Immature natural killer cell (primary cell): ENCODE results near the gene GNAI1. TPM values are rescaled to one million over a fixed set of nuclear protein-coding genes. Genes with fewer than 3 reads are reported as not detected.
A peak's percentile ranks its signal among the peaks of the same experiment; 100 is the strongest.
"Not testable (repeated sequence)": the region's sequence is repeated elsewhere in the genome, so short reads cannot be mapped to it uniquely, and the experiment has no call there.

ENCODE experiments used
- DNase-seq, 3 donors: peaks; one replicate each; pipeline ENCODE4 v3.0.0; 2022; ENCODE audit warnings: mixed read lengths in 1 of 3
- H3K27ac Mint-ChIP-seq, 6 donors: one replicate each; pipeline ENCODE4 v1.8.0; 2020; ENCODE audit warnings: mixed read lengths in 6 of 6, mild to moderate bottlenecking in 5 of 6, inconsistent platforms in 4 of 6, moderate library complexity in 3 of 6
- H3K27me3 Mint-ChIP-seq, 3 donors: one replicate each; pipeline ENCODE4 v1.8.0; 2020 to 2021; ENCODE audit warnings: low read depth in 3 of 3, mild to moderate bottlenecking in 3 of 3, mixed read lengths in 3 of 3, moderate library complexity in 3 of 3, inconsistent platforms in 1 of 3
- H3K36me3 Mint-ChIP-seq, 3 donors: one replicate each; pipeline ENCODE4 v1.8.0; 2020; ENCODE audit warnings: mixed read lengths in 3 of 3, inconsistent platforms in 2 of 3, mild to moderate bottlenecking in 2 of 3
- H3K4me1 Mint-ChIP-seq, 2 donors: one replicate each; pipeline ENCODE4 v1.8.0; 2020; ENCODE audit warnings: inconsistent platforms in 2 of 2, mild to moderate bottlenecking in 2 of 2, mixed read lengths in 2 of 2, moderate library complexity in 1 of 2
- H3K4me3 Mint-ChIP-seq, 5 donors: one replicate each; pipeline ENCODE4 v1.8.0; 2020; ENCODE audit warnings: mild to moderate bottlenecking in 5 of 5, mixed read lengths in 5 of 5, inconsistent platforms in 3 of 5, moderate library complexity in 3 of 5
- H3K9me3 Mint-ChIP-seq, 6 donors: one replicate each; pipeline ENCODE4 v1.8.0; 2020; ENCODE audit warnings: mild to moderate bottlenecking in 6 of 6, mixed read lengths in 6 of 6, inconsistent platforms in 4 of 6, moderate library complexity in 3 of 6
- polyA plus RNA-seq, 3 donors: library from polyadenylated mRNA; unstranded; fragments of 300-500 nt; fragmentation: Illumina TruSeq; gene quantifications; one replicate each; pipeline ENCODE4 v1.2.3, GENCODE V29; 2021

Gene GNAI1
- polyA plus RNA-seq, 3 donors from 2014 or later, result 5.2 to 9.7 (median 8.0) TPM

DNA sequence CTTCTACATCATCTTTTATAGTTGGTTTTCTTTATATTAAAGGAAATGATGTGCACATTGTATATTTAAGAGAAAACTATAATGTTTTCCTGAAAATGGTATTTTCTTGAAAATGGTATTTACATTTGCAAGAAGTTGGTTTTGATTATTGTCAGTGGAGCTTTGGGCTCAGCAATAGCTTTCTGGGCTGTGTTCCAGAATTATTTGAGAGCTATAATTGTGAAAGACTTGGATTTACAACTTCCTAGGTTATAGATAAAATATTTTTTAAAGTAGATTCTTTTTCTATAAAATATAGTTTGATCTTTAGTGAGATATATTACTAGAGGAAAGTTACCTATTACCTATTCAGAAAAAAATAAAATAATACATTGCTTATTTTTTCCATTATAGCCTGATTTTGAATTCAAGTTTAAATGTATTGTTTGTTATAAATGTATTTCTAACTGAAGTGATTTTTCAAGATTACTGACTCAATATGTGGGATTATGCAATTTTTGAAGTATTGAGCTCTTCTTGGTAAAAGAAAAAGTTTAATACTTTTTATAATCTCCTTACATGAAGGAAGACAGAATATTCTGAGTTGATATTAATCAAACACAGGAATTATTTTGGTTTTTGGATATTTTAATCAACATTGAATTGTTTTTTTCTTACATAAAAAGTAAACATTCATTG is 20.2 kb downstream of the GNAI1 start:
- no peak for DNase-seq
- H3K4me1 Mint-ChIP-seq, result peaks cover 0 to 14% of the 10 kb centered on the region in 2 donors
- H3K27me3 Mint-ChIP-seq, result peaks cover 0 to under 1% (median 0%) of the 10 kb centered on the region in 3 donors
- H3K36me3 Mint-ChIP-seq, result peaks cover 0 to 4% (median 0%) of the 10 kb centered on the region in 3 donors
- peaks cover 0 to 22% (median 7%) of the 10 kb centered on the region in 6 donors for H3K9me3 Mint-ChIP-seq
- no peak overlapping the region for H3K4me3 Mint-ChIP-seq
- no peak overlapping the region for H3K27ac Mint-ChIP-seq

DNA sequence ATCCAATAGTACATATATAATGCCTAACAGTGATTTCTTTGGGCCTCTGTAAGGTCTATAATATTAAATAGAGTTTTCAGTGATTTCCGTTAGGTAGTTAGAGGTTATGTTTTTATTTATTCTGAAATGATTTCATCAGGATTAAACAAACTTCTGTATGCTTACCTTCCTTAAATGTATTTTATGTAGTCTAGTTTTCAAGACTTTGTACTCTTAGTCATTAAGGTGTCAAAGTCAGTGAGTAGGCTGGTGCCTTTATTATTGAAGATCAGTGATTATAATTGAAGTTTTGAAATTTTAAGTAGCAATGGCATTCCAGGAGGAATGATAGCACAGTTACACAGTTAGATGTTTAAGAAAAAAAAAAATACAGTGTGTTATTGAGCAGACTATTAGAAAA is 20.7 kb downstream of the GNAI1 start:
- Mint-ChIP-seq H3K27ac (no peak overlapping the region), H3K4me3 (no peak overlapping the region), H3K27me3 (no peaks in the 10 kb centered on the region), H3K36me3 (peaks cover 0 to 4% (median 0%) of the 10 kb centered on the region in 3 donors), H3K4me1 (peaks cover 0 to 14% of the 10 kb centered on the region in 2 donors), H3K9me3 (peaks cover 0 to 25% (median 7%) of the 10 kb centered on the region in 6 donors)
- DNase-seq, result no peak

DNA sequence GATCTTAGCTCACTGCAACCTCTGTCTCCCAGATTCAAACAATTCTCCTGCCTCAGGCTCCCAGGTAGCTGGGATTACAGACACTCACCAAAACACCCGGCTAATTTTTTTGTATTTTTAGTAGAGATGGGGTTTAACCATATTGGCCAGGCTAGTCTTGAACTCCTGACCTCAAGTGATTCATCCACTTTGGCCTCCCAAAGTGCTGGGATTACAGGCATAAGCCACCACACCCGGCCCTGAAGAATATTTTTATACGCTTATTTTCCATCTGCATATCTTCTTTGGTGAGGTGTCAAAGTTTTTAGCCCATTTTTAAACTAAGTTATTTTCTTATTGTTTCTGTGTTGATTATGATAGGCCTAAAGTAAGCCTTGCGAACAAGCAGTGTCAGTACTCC is 23.1 kb downstream of the GNAI1 start:
- H3K4me3 Mint-ChIP-seq, H3K27me3 Mint-ChIP-seq, H3K27ac Mint-ChIP-seq, H3K4me1 Mint-ChIP-seq, DNase-seq, H3K36me3 Mint-ChIP-seq: not testable (repeated sequence)
- H3K9me3 Mint-ChIP-seq, result peaks cover 0 to 18% (median 6%) of the 10 kb centered on the region in 6 donors

DNA sequence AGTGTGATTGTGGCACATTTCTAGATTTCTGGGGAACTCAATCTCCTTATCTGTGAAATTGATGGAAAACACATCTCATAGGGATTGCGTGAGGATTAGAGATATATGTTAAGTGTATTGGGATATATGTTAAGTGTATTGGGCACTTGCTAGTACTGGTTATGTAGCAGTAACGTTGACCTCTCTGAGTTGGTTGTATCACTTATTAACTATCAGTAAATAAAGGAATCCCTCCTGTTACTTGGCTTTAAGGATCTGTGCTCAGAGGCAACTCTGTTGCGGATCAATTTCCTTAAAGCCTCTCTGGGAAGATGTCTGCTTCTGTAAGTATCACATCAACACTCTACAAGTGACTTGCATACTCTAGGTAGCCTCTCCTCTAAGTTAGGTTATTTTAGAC is 25.2 kb downstream of the GNAI1 start:
- Mint-ChIP-seq H3K27ac (no peak overlapping the region), H3K27me3 (no peaks in the 10 kb centered on the region), H3K4me3 (no peak overlapping the region), H3K9me3 (peaks cover 0 to 32% (median 6%) of the 10 kb centered on the region in 6 donors), H3K4me1 (peaks cover 0 to 7% of the 10 kb centered on the region in 2 donors), H3K36me3 (no peaks in the 10 kb centered on the region)
- no peak for DNase-seq

DNA sequence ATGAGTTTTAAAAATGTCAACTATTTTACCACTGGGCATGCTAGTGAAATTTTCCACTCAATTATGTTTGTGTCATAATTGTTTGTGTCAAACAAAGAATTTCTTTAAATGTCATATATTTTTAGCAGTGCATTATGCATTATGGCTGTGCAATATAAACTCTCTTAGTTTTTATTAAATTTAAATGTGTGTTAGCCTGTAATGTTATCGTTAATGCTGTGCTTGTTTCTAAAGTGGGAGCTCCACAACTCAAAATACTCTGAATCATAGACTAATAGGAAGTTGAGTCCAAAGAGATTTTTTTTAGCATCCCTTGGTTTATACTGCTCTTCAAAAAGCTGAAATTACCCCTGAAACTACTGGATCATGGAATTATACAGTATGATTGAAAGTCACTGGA is 26.8 kb downstream of the GNAI1 start:
- H3K4me1 Mint-ChIP-seq, result peaks cover 0 to 7% of the 10 kb centered on the region in 2 donors
- no peak overlapping the region for H3K27ac Mint-ChIP-seq
- H3K27me3 Mint-ChIP-seq, result peaks cover 0 to 3% (median 0%) of the 10 kb centered on the region in 3 donors
- no peak for DNase-seq
- no peaks in the 10 kb centered on the region for H3K36me3 Mint-ChIP-seq
- no peak overlapping the region for H3K4me3 Mint-ChIP-seq
- H3K9me3 Mint-ChIP-seq, result peaks cover 0 to 37% (median 6%) of the 10 kb centered on the region in 6 donors

DNA sequence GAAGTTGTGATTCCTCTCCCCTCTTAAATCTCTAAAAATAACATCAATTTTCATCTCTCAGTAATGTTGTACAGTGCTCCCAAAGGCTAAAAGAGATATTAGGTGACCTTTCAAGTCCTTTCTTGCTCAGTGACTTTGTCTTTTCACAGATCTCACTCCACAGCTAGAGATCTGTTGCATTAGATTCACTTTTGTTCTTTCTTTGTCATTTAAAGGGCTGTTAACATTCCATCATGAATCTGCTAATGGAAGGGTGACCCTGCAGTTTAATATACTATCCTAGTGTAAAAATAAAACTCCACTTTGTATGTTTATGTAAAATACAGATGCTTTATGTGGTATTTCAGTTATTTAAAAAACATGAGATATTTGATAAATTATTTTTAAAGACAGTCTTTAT is 30.5 kb downstream of the GNAI1 start:
- DNase-seq, result no peak
- Mint-ChIP-seq H3K4me1 (peaks cover 0 to 7% of the 10 kb centered on the region in 2 donors), H3K9me3 (peaks cover 0 to 39% (median 6%) of the 10 kb centered on the region in 6 donors), H3K4me3 (no peak overlapping the region), H3K27me3 (peaks cover 0 to 3% (median 0%) of the 10 kb centered on the region in 3 donors), H3K36me3 (no peaks in the 10 kb centered on the region), H3K27ac (no peak overlapping the region)

DNA sequence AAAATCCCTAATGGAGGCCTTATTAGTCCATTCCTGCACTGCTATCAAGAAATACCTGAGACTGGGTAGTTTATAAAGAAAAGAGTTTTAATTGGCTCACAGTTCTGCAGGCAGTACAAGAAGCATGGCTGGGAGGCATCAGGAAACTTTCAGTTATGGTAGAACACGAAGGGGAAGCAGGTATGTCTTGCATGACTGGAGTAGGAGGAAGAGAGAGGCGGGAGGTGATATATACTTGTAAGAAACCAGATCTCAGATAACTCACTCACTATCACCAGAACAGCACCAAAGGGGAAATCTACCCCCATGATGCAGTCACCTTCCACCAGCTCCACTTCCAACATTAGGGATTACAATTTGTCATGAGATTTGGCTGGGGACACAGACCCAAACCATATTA is 35.8 kb downstream of the GNAI1 start:
- DNase-seq, result no peak
- no peaks in the 10 kb centered on the region for H3K27me3 Mint-ChIP-seq

DNA sequence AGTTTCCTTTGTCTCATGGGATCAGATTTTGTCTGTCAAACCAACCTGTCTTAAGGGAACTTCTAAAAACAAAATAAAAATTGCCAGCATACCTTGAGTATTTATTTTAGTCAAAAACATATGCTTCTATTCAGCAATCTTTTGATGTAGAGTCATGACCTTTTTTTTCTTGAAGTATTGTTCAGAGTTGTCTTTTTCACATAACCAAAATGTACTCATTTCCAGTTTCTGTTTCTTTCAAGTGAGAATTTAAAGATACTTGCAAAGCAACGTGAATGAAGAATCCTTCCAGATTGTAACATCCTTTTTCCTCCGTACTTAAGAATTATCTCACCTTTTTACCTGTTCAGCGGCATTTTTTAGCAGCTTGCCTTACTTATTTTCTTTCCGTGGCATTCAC is 37.8 kb downstream of the GNAI1 start:
- Mint-ChIP-seq H3K4me1 (no peaks in the 10 kb centered on the region), H3K27ac (peak overlapping the region in 1 of 6 donors; percentile 31), H3K27me3 (no peaks in the 10 kb centered on the region), H3K4me3 (peak overlapping the region in 2 of 5 donors; percentile 27 to 59), H3K9me3 (peaks cover 11 to 43% (median 18%) of the 10 kb centered on the region in 6 donors), H3K36me3 (no peaks in the 10 kb centered on the region)
- DNase-seq, result no peak

More for the DNA sequence above, 35.8 kb downstream of the GNAI1 start:
- H3K36me3 Mint-ChIP-seq, result no peaks in the 10 kb centered on the region
- no peaks in the 10 kb centered on the region for H3K4me1 Mint-ChIP-seq
- H3K9me3 Mint-ChIP-seq, result peaks cover 11 to 38% (median 14%) of the 10 kb centered on the region in 6 donors
- no peak overlapping the region for H3K4me3 Mint-ChIP-seq
- no peak overlapping the region for H3K27ac Mint-ChIP-seq

DNA sequence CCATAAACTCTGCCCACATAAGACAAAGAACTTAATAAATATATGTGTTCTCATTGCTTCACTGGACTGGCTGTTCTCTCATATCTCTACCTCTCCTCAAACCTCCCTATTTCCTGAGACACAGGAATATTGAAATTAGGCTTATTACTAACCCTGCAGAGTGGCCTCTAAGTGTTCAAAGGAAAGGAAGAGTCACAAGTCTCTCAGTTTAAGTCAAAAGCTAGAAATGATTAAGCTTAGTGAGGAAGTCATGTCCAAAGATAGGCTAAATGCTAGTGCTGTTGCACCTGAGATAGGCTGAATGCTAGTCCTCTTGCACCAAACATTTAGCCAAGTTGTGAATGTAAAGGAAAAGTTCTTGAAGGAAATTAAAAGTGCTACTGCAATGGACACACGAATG is 41.1 kb downstream of the GNAI1 start:
- H3K27ac Mint-ChIP-seq, result no peak overlapping the region
- no peaks in the 10 kb centered on the region for H3K27me3 Mint-ChIP-seq
- H3K9me3 Mint-ChIP-seq, result peaks cover 0 to 36% (median 15%) of the 10 kb centered on the region in 6 donors
- no peaks in the 10 kb centered on the region for H3K36me3 Mint-ChIP-seq
- H3K4me3 Mint-ChIP-seq, result no peak overlapping the region
- H3K4me1 Mint-ChIP-seq, result peaks cover 0 to 7% of the 10 kb centered on the region in 2 donors
- no peak for DNase-seq

DNA sequence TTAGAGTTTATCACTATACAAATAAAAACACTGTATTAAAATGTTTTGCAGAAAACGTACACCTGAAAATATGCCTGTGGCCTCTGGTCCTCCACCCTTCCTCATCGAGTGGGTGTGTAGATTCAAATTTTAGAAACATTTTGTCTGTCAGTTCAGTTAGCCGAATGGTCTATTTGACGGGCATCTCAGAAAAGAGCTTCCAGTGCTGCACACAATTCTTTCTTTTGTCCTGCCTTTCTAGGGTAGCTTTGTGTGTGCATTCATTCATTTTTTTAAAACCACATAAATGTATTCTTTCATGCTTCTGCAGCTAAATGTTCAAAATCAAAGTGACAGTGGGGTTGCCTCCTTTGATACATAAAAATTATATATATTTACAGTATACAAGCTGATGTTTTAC is 46.8 kb downstream of the GNAI1 start:
- H3K9me3 Mint-ChIP-seq, result peaks cover 2 to 45% (median 4%) of the 10 kb centered on the region in 6 donors
- peaks cover 0 to 7% of the 10 kb centered on the region in 2 donors for H3K4me1 Mint-ChIP-seq
- no peak for DNase-seq
- H3K27ac Mint-ChIP-seq, result no peak overlapping the region
- no peaks in the 10 kb centered on the region for H3K36me3 Mint-ChIP-seq
- H3K27me3 Mint-ChIP-seq, result no peaks in the 10 kb centered on the region
- H3K4me3 Mint-ChIP-seq, result no peak overlapping the region

DNA sequence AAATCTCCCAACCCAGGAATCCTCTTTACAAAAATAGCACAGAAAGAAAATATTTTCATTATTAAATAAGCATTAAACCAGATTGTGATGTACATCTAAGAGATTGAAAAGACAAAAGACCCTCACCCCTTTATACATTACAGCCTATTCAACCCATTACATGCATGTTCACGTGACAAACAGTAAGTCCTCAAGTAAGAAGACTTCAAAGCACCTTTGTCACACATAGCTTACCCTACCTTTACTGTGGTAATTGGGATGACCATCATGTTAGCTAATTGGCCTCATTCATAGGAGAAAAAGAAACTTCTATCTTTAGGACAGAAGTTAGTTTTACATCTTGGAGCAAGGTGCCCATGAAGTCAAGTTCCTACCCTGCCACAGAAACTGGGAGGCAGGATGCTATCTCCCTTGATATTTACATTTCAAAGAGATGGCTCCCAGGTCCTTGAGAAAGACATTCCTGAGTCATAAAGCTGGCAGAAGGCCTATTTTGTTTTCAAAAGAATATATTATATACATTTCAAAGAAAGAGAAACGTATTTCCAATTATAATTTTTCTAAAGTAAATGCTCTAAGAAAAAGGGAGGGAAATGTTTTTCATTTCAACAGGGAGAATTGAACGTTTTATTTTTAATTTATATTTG is 48.1 kb downstream of the GNAI1 start:
- H3K27me3 Mint-ChIP-seq, result no peaks in the 10 kb centered on the region
- H3K36me3 Mint-ChIP-seq, result no peaks in the 10 kb centered on the region
- H3K27ac Mint-ChIP-seq, result no peak overlapping the region
- peaks cover 0 to 7% of the 10 kb centered on the region in 2 donors for H3K4me1 Mint-ChIP-seq
- peaks cover 2 to 42% (median 10%) of the 10 kb centered on the region in 6 donors for H3K9me3 Mint-ChIP-seq
- DNase-seq, result no peak
- H3K4me3 Mint-ChIP-seq, result no peak overlapping the region

DNA sequence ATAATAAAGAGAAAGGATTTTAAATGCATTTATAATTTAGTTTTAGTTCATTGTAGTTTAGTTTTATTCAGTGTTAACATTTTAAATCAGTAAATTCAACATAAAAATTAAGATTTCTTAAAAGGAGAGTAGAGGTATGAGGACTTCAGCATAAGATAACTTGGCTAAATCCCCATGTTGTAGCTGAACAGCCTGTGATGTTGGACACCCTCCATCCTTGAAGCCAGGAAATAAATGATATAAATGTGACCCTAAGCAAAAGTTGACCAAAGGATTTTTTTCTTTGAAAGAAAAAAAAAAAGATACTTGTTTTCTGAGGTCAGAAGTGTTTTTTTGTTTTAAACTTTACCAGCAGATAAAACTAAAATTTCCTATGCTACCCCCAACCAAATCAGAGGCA is 48.7 kb downstream of the GNAI1 start:
- H3K27ac Mint-ChIP-seq, result no peak overlapping the region
- no peaks in the 10 kb centered on the region for H3K27me3 Mint-ChIP-seq
- DNase-seq, result no peak
- no peak overlapping the region for H3K4me3 Mint-ChIP-seq
- peaks cover 2 to 40% (median 10%) of the 10 kb centered on the region in 6 donors for H3K9me3 Mint-ChIP-seq
- H3K36me3 Mint-ChIP-seq, result no peaks in the 10 kb centered on the region
- peaks cover 0 to 7% of the 10 kb centered on the region in 2 donors for H3K4me1 Mint-ChIP-seq

DNA sequence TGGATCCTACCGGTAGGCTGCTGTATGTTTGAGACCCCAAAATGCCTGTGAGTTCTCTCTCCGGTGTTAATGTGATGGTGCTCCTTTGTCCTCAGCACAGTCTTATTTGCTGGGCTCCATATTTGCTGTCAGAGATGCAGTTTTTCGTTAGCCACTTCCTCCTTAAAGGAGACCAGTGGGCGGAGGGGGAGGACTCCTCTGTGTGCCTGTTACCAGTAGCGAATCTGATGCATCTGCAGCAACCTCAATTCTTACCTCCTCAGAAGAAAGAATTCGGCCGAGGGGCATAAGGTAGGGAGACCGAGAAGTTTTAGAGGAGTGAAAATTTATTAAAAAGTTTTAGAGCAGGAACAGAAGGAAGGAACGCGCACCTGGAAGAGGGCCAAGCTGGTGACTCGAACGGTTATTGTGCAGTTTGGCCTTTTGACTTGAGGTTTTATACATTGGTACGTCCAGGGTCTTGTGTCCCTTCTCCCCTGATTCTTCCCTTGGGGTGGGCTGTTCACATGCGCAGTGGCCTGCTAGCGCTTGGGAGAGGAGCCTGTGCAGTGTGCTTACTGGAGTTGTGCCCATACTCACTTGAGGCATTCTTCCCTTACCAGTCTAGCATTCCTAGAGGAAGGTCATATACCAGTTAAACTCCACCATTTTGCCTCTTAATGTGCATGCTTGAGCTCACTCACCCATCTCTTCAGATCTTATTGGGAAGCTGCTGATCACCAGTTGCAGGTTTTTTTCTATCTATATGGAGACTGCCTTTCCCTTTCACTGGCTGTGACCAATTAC is 49.5 kb downstream of the GNAI1 start:
- H3K27me3 Mint-ChIP-seq, result no peaks in the 10 kb centered on the region
- H3K4me3 Mint-ChIP-seq, result peak overlapping the region in 1 of 5 donors; percentile 34
- H3K27ac Mint-ChIP-seq, result no peak overlapping the region
- H3K9me3 Mint-ChIP-seq, result peaks cover 2 to 40% (median 11%) of the 10 kb centered on the region in 6 donors
- DNase-seq, result no peak
- peaks cover 0 to 7% of the 10 kb centered on the region in 2 donors for H3K4me1 Mint-ChIP-seq
- no peaks in the 10 kb centered on the region for H3K36me3 Mint-ChIP-seq

DNA sequence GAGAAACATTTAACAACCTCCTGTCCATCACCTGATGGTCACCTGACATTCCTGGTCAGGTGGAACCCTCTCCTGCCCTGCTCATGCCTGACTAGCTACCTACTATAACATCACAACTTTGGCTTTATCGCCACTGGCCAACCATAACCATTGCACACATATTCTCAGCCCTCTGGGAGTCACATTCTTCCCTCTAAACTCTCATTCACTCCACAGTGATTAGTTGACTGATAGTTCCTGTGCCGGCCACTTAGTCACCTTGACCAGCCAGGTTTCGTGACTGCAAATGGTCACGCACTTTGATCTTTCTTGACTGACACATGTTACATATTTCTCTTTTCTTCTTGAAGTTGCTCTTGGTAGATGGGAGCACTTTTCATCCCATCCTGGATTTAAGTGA is 50.1 kb downstream of the GNAI1 start:
- Mint-ChIP-seq H3K27me3 (no peaks in the 10 kb centered on the region), H3K27ac (no peak overlapping the region), H3K9me3 (peaks cover 2 to 40% (median 11%) of the 10 kb centered on the region in 6 donors), H3K4me1 (peaks cover 0 to 7% of the 10 kb centered on the region in 2 donors), H3K36me3 (no peaks in the 10 kb centered on the region), H3K4me3 (peak overlapping the region in 1 of 5 donors; percentile 34)
- DNase-seq, result no peak
